K562 (cell line): ENCODE results near the gene BAG5. TPM values are rescaled to one million over a fixed set of nuclear protein-coding genes. Genes with fewer than 3 reads are reported as not detected.

Source experiments
- ATAC-seq: fragments of 200-7000 bp; cut with Tn5 transposase; 3 replicates; pipeline ENCODE4 v1.9.1; 2020; ENCODE audit warnings: moderate library complexity
- BruUV-seq: library from RNA; stranded (reverse); fragments of 400-500 nt; replicated peaks from 2 replicates; lab custom pipeline; 2021; lab: Mats Ljungman, UMichigan
- CTCF ChIA-PET: fragments of 300-600 bp; formaldehyde crosslinking; extraction: SDS; loops from one replicate; lab custom pipeline; 2021; ENCODE audit warnings: low intra/inter-chr PET ratio; lab: Yijun Ruan, JAX
- POLR2A ChIA-PET: fragments of 300-600, 350-650 bp; sonication (Branson Sonifier 250); formaldehyde crosslinking; extraction: SDS; loops from one replicate; lab custom pipeline; 2021; ENCODE audit warnings: antibody characterized with exemption, inconsistent platforms; lab: Yijun Ruan, JAX
- DNase-seq, 4 experiments: peaks; one replicate each; pipeline versions ENCODE4 v3.0.0 to v3.0.0-alpha.2; 2011 to 2018; ENCODE audit warnings: low spot score in 3 of 4, mixed read lengths in 3 of 4; ENCODE audit errors: extremely low read depth in 1 of 4
- FAIRE-seq: peaks from 2 replicates; lab custom pipeline; 2011; peaks lifted over from hg19 to GRCh38; lab: Jason Lieb, UNC
- H2AFZ ChIP-seq: 2 replicates; pipeline ENCODE4 v1.6.0; 2011; ENCODE audit warnings: low read depth, low read length, control low read depth, inconsistent platforms
- H3K27ac ChIP-seq: fragments of 200-600 bp; 3 replicates; pipeline ENCODE4 v1.8.0; 2011; ENCODE audit warnings: low read depth, mild to moderate bottlenecking, control low read depth, inconsistent platforms, low read length, moderate library complexity, mixed read lengths; ENCODE audit errors: extremely low read depth
- H3K27me3 ChIP-seq, 2 experiments: fragments of 300-600 bp in 1 of 2; 2 replicates in 1 of 2; 3 replicates in 1 of 2; pipeline versions ENCODE4 v1.6.0 to v1.8.0; 2011; ENCODE audit warnings: inconsistent platforms in 2 of 2, low read length in 2 of 2, mild to moderate bottlenecking in 1 of 2, mixed read lengths in 1 of 2, moderate library complexity in 1 of 2; ENCODE audit not compliant: control insufficient read depth in 2 of 2, insufficient read depth in 2 of 2
- H3K36me3 ChIP-seq: fragments of 300-600 bp; 3 replicates; pipeline ENCODE4 v1.8.0; 2011; ENCODE audit warnings: mild to moderate bottlenecking, low read length, inconsistent platforms; ENCODE audit not compliant: control insufficient read depth, insufficient read depth
- H3K4me1 ChIP-seq, 2 experiments: fragments of 200-600 bp in 1 of 2; replicated peaks in 1 of 2; 2 replicates in 1 of 2; 3 replicates in 1 of 2; pipeline versions ENCODE4 v1.5.1 to v1.8.0; 2011; ENCODE audit warnings: inconsistent platforms in 2 of 2, low read length in 2 of 2, mild to moderate bottlenecking in 1 of 2, mixed read lengths in 1 of 2, moderate library complexity in 1 of 2; ENCODE audit not compliant: control insufficient read depth in 2 of 2, insufficient read depth in 2 of 2
- H3K4me2 ChIP-seq: 2 replicates; pipeline ENCODE4 v1.6.1; 2011; ENCODE audit warnings: low read length, control low read depth, inconsistent platforms, mixed read lengths; ENCODE audit not compliant: insufficient read depth
- H3K4me3 ChIP-seq: fragments of 200-600 bp; sonication (generic), shearing (Covaris generic); 2 replicates; pipeline ENCODE4 v1.5.1; 2016; ENCODE audit warnings: control low read depth, inconsistent platforms
- H3K79me2 ChIP-seq: fragments of 200-600 bp; 3 replicates; pipeline ENCODE4 v1.8.0; 2011; ENCODE audit warnings: low read length, inconsistent platforms; ENCODE audit not compliant: control insufficient read depth, insufficient read depth
- H3K9ac ChIP-seq, 2 experiments: 2 replicates each; pipeline versions ENCODE4 v1.6.0 to v1.6.1; 2011; ENCODE audit warnings: low read depth in 2 of 2, low read length in 2 of 2, control low read depth in 1 of 2, inconsistent platforms in 1 of 2, mild to moderate bottlenecking in 1 of 2, mixed read lengths in 1 of 2; ENCODE audit not compliant: insufficient read depth in 1 of 2
- H3K9me1 ChIP-seq: one replicate; pipeline ENCODE4 v1.6.0; 2011; ENCODE audit warnings: inconsistent platforms, mild to moderate bottlenecking, low read length, moderate library complexity; ENCODE audit not compliant: control insufficient read depth, insufficient read depth
- H3K9me3 ChIP-seq: replicated peaks from 2 replicates; pipeline ENCODE4 v1.5.1; 2011; ENCODE audit warnings: low read depth, low read length, inconsistent platforms; ENCODE audit not compliant: control insufficient read depth, insufficient read depth
- H4K20me1 ChIP-seq: replicated peaks from 2 replicates; pipeline ENCODE4 v1.6.1; 2011; ENCODE audit warnings: low read length, inconsistent platforms, mixed read lengths; ENCODE audit not compliant: control insufficient read depth, insufficient read depth
- CUX1 ChIP-seq: fragments of 200-800 bp; sonication (Bioruptor generic); IDR thresholded peaks from 2 replicates; pipeline ENCODE4 v1.6.1; 2016; ENCODE audit warnings: missing genetic modification characterization, missing compliant biosample characterization
- POLR2G ChIP-seq: fragments of 200-400 bp; formaldehyde crosslinking; IDR thresholded peaks from 2 replicates; pipeline ENCODE4 v1.6.1; 2017; ENCODE audit warnings: low read depth, mild to moderate bottlenecking, antibody characterized with exemption, low read length, moderate library complexity
- WGBS: fragments of 100-300 bp; shearing (Covaris generic); methylation state at CpG from one replicate; pipeline ENCODE4 v1.1.6; 2016; ENCODE audit warnings: low coverage, mixed read lengths; ENCODE audit not compliant: insufficient coverage; ENCODE audit errors: missing lambda C conversion rate; 5-methylcytosine and 5-hydroxymethylcytosine counted together
- in situ Hi-C: fragments of 300-500 bp; cut with MboI; formaldehyde crosslinking; loops from 4 replicates; pipeline ENCODE4 v1.15.0; 2018; ENCODE audit warnings: inconsistent platforms, mixed read lengths
- intact Hi-C: fragments of 100-400 bp; cut with micrococcal nuclease; formaldehyde crosslinking; loops from 2 replicates; pipeline ENCODE4 v1.14.2; 2022
- polyA plus RNA-seq, 8 experiments: library from polyadenylated mRNA; depleted of rRNA in 4 of 8; stranded (reverse) in 5 of 8; unstranded in 3 of 8; fragments of >200 nt; fragmentation: Nextera tagmentation in 2 of 8; fragmentation: Illumina TruSeq in 1 of 8; extraction: Ambion mirVana in 2 of 8; extraction: Trizol in 1 of 8; gene quantifications; 2 replicates each; pipeline versions ENCODE4 v1.2.1 to v1.2.3, GENCODE V29; 2011 to 2014; ENCODE audit warnings: inconsistent platforms in 1 of 8, missing spikeins in 1 of 8
- total RNA-seq, 7 experiments: library from RNA; depleted of rRNA in 6 of 7; stranded (reverse); fragments of >200 nt in 6 of 7; fragmentation: Illumina TruSeq in 2 of 7; extraction: Trizol in 2 of 7; gene quantifications; 2 replicates each; pipeline versions ENCODE4 v1.2.1 to v1.2.3, GENCODE V29; 2011 to 2021; ENCODE audit warnings: low replicate concordance in 1 of 7

Gene BAG5
- total and polyA plus RNA-seq, 9 of the 15 experiments (the other 6 are each of a cell fraction or from before 2014, with no cell fraction given) = 7.9 to 21.4 (median 13.2) TPM

- no peak overlapping the region for H3K4me3 ChIP-seq
- no peak overlapping the region for H3K4me2 ChIP-seq
- no peaks in the 10 kb centered on the region for H3K79me2 ChIP-seq
- intact Hi-C loops = loop anchor here (5.0 kb wide), 1 partner anchor 47 kb away; the partner anchor contains the start of genes BAG5 and COA8
- no peaks in the 10 kb centered on the region for H3K27me3 ChIP-seq
- H4K20me1 ChIP-seq = peaks cover 6% of the 10 kb centered on the region; the same call in 1 of the 2 replicates
- FAIRE-seq = no peak
- ATAC-seq = no peak
- H3K4me1 ChIP-seq = peaks cover 20 to 45% of the 10 kb centered on the region in 2 experiments
- H3K9me3 ChIP-seq = no peaks in the 10 kb centered on the region
- no peak overlapping the region for H2AFZ ChIP-seq
- no TSS peak for BruUV-seq
- POLR2A ChIA-PET = interaction anchor here (0.7 kb wide), 1 partner anchor 17 kb away, joined by 3 read pairs; no protein-coding TSS in a partner anchor
- no peak overlapping the region for H3K27ac ChIP-seq
- H3K36me3 ChIP-seq = peaks cover 22% of the 10 kb centered on the region; the same call in 1 of the 3 replicates
- peak overlapping the region in 1 of 2 experiments; percentile 58; a peak in 1 of 4 replicates for H3K9ac ChIP-seq
- CTCF ChIA-PET = no interaction called here
- DNase-seq = no peak
- H3K9me1 ChIP-seq = no peaks in the 10 kb centered on the region
- 80% methylated on average over 7 of the region's 18 CpGs for WGBS
- TF ChIP-seq CUX1 (no peak), POLR2G (peak; percentile 55; the same call in 1 of the 2 replicates)
- TF ChIP-seq, all 486 proteins: peak for 1
- in situ Hi-C loops = no loop called here
Observed at GRCh38 chr14:103514596-103515421, 47.6 kb downstream of the BAG5 start.
